ENCODE data around the gene RNGTT.

RNGTT gene

DNA sequence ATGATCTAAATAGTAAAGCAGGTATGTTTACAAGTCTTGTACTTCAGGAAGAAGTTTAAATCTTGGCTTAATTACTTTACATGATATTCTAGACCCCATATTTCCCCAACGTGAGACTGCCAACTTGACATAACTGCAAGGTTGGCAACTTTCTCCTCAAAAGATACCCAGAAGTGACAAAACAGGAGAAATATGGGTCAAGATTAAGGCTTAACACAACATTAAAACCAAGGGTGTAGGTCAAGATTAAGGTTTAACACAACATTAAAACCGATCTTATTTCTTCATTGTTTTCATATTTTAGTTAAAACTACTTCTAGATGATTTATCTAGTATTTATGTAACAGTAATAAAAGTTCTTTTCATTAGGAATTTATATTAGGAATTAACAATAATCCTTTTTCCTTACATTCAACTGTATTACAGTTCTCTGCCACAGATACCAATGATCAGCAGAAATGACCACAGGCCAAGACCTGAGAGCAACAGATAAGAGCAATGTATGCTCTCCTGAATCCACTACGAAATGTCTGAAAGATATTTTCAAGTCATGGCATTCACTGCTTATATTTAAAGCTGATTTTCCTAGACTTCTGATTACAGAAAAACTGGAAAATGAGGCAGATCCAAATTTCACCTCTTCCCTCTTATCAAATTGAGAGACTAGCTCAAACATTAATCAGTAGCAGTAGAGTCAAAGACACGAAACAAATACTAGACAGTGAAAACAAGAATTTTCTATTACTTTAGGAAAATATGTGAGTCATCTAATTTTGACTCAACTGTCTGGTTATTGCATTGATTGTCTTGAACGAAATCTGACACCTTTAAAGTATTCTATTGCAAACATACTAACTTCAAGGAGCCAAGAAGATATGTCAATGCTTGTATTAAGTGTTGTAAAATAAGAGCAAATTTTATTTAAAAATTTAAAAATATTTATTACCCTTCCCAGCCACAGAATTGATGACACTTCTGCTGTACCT is 72.3 kb downstream of the RNGTT start (continued):
- TF ChIP-seq ZNF654 (tag by site-specific recombination; IDR thresholded peaks at IDR 0.05; ENCODE audit: low read depth): no peak
- TF ChIP-seq ZNF140 (tag by site-specific recombination; IDR thresholded peaks at IDR 0.05): no peak
- TF ChIP-seq KLF7 (tag by site-specific recombination; IDR thresholded peaks at IDR 0.05; ENCODE audit: borderline replicate concordance): no peak
- TF ChIP-seq, protein P1, sequence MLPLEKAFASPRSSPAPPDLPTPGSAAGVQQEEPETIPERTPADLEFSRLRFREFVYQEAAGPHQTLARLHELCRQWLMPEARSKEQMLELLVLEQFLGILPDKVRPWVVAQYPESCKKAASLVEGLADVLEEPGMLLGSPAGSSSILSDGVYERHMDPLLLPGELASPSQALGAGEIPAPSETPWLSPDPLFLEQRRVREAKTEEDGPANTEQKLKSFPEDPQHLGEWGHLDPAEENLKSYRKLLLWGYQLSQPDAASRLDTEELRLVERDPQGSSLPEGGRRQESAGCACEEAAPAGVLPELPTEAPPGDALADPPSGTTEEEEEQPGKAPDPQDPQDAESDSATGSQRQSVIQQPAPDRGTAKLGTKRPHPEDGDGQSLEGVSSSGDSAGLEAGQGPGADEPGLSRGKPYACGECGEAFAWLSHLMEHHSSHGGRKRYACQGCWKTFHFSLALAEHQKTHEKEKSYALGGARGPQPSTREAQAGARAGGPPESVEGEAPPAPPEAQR (tag by site-specific recombination; IDR thresholded peaks at IDR 0.05): no peak
- TF ChIP-seq ZNF155 (tag by site-specific recombination; IDR thresholded peaks at IDR 0.05): no peak
- TF ChIP-seq ZNF175 (tag by site-specific recombination; IDR thresholded peaks at IDR 0.05): no peak
- TF ChIP-seq ZNF623 (tag by site-specific recombination; IDR thresholded peaks at IDR 0.05): no peak

DNA sequence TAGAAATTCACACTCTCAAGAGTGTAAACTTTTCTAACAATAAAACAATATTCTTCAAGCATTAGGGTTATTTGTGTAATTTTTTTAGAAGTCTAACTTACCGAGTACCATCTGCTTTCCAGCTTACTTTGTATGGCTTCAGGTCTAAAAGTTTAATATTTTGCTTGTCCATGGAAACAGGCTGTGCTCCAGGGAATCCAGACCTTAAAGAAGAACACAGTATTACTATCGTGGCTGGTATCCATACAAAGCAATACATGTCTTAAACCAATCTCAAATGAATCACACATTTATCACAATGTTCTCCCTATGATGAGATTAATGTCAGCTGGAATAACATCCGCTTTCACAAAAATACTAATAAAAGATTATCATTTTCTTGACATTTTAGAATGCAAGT is 73.0 kb downstream of the RNGTT start:
- ChIA-PET POLR2A (interaction anchor here (0.6 kb wide), 1 partner anchor 12 kb away, joined by 4 read pairs; no protein-coding TSS in a partner anchor), CTCF (interaction anchor here (0.6 to 2.1 kb wide), 5 partner anchors 10 to 317 kb away, joined by 3 to 9 read pairs (median 3); no protein-coding TSS in a partner anchor)
- H3K4me1 ChIP-seq (ENCODE audit: control insufficient read depth, insufficient read depth, low read length): 0 out of 2 replicates have a peak, but pooled peaks cover 2% of the 10 kb centered on the region
- no peak for TF ChIP-seq ZNF629 (tag by site-specific recombination; IDR thresholded peaks at IDR 0.05)
- no peak overlapping the region for H3K4me3 ChIP-seq (ENCODE audit: low read depth, low read length)
- H3K27ac ChIP-seq (ENCODE audit: extremely low read depth, low read depth, low read length): no peak overlapping the region
- no peaks in the 10 kb centered on the region for H3K9me3 ChIP-seq (ENCODE audit: control insufficient read depth, insufficient read depth, low read depth, low read length)
- peaks cover 15 to 16% of the 10 kb centered on the region in 2 experiments for H3K36me3 ChIP-seq (ENCODE audit: control insufficient read depth in 2 of 2, insufficient read depth in 1 of 2, low read length in 2 of 2)

DNA sequence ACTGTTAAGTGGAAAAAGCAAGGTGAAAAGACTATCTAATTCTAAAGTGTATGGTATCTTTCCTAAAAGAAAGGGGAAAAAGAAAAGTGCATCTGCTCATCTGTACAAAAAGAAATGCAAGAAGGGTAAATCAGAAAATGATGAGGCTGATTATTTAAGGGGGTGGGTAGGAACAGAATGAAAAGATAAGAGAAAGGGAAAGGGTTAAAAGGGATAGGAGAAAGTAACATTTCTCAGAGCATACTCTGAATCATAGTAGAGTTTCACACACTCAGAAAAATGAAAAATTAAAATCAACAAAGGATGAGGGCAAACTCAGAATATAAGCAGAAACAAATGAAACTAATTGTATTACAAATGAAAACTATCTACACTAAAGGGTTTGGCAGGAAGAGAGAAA is 79.1 kb downstream of the RNGTT start:
- POLR2A ChIA-PET: no interaction called here
- CTCF ChIA-PET: interaction anchor here (0.6 to 0.7 kb wide), 2 partner anchors 11 to 13 kb away, joined by 3 read pairs; no protein-coding TSS in a partner anchor
- H3K4me3 ChIP-seq (ENCODE audit: low read depth, low read length): no peak overlapping the region
- no peaks in the 10 kb centered on the region for H3K9me3 ChIP-seq (ENCODE audit: control insufficient read depth, insufficient read depth, low read depth, low read length)
- no peak for TF ChIP-seq ZNF416 (tag by site-specific recombination; IDR thresholded peaks at IDR 0.05)
- peak; percentile 93 for TF ChIP-seq PRDM1 (tag by site-specific recombination; IDR thresholded peaks at IDR 0.05)
- peaks cover 16 to 21% of the 10 kb centered on the region in 2 experiments for H3K36me3 ChIP-seq (ENCODE audit: control insufficient read depth in 2 of 2, insufficient read depth in 1 of 2, low read length in 2 of 2)
- H3K27ac ChIP-seq (ENCODE audit: extremely low read depth, low read depth, low read length): no peak overlapping the region
- H3K4me1 ChIP-seq (ENCODE audit: control insufficient read depth, insufficient read depth, low read length): no peaks in the 10 kb centered on the region

DNA sequence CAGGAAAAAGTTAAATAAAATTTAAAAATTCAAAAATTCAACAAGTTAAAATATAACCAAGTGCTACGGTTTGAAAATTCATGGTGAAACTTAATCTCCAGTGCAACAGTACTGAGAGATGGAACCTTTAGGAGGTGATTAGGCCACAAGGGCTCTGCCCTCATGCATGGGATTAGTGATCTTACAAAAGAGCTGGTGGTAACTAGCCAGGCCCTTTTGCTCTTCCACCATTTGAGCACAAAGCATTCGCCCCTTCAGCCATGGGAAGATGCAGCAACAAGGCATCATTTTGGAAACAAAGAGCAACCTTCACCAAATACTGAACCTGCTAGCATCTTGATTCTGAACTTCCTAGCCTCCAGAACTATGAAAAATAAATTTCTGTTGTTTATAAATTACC is 80.9 kb downstream of the RNGTT start:
- ChIA-PET POLR2A (no interaction called here), CTCF (interaction anchor here (0.6 to 1.8 kb wide), 6 partner anchors 11 to 1575 kb away, joined by 3 to 9 read pairs (median 4); no protein-coding TSS in a partner anchor)
- H3K36me3 ChIP-seq (ENCODE audit: control insufficient read depth in 2 of 2, insufficient read depth in 1 of 2, low read length in 2 of 2): peaks cover 11 to 17% of the 10 kb centered on the region in 2 experiments
- H3K4me3 ChIP-seq (ENCODE audit: low read depth, low read length): no peak overlapping the region
- no peak overlapping the region for H3K27ac ChIP-seq (ENCODE audit: extremely low read depth, low read depth, low read length)
- H3K9me3 ChIP-seq (ENCODE audit: control insufficient read depth, insufficient read depth, low read depth, low read length): no peaks in the 10 kb centered on the region
- H3K4me1 ChIP-seq (ENCODE audit: control insufficient read depth, insufficient read depth, low read length): no peaks in the 10 kb centered on the region
- TF ChIP-seq, protein P2, sequence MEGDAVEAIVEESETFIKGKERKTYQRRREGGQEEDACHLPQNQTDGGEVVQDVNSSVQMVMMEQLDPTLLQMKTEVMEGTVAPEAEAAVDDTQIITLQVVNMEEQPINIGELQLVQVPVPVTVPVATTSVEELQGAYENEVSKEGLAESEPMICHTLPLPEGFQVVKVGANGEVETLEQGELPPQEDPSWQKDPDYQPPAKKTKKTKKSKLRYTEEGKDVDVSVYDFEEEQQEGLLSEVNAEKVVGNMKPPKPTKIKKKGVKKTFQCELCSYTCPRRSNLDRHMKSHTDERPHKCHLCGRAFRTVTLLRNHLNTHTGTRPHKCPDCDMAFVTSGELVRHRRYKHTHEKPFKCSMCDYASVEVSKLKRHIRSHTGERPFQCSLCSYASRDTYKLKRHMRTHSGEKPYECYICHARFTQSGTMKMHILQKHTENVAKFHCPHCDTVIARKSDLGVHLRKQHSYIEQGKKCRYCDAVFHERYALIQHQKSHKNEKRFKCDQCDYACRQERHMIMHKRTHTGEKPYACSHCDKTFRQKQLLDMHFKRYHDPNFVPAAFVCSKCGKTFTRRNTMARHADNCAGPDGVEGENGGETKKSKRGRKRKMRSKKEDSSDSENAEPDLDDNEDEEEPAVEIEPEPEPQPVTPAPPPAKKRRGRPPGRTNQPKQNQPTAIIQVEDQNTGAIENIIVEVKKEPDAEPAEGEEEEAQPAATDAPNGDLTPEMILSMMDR (tag by site-specific recombination; IDR thresholded peaks at IDR 0.05): no peak
- TF ChIP-seq ZNF560 (tag by site-specific recombination; IDR thresholded peaks at IDR 0.05; ENCODE audit: borderline replicate concordance): no peak
- TF ChIP-seq KLF9 (tag by site-specific recombination; IDR thresholded peaks at IDR 0.05; ENCODE audit: low read depth): no peak
- TF ChIP-seq GLIS1 (tag by site-specific recombination; IDR thresholded peaks at IDR 0.05): no peak
- TF ChIP-seq, protein P3, sequence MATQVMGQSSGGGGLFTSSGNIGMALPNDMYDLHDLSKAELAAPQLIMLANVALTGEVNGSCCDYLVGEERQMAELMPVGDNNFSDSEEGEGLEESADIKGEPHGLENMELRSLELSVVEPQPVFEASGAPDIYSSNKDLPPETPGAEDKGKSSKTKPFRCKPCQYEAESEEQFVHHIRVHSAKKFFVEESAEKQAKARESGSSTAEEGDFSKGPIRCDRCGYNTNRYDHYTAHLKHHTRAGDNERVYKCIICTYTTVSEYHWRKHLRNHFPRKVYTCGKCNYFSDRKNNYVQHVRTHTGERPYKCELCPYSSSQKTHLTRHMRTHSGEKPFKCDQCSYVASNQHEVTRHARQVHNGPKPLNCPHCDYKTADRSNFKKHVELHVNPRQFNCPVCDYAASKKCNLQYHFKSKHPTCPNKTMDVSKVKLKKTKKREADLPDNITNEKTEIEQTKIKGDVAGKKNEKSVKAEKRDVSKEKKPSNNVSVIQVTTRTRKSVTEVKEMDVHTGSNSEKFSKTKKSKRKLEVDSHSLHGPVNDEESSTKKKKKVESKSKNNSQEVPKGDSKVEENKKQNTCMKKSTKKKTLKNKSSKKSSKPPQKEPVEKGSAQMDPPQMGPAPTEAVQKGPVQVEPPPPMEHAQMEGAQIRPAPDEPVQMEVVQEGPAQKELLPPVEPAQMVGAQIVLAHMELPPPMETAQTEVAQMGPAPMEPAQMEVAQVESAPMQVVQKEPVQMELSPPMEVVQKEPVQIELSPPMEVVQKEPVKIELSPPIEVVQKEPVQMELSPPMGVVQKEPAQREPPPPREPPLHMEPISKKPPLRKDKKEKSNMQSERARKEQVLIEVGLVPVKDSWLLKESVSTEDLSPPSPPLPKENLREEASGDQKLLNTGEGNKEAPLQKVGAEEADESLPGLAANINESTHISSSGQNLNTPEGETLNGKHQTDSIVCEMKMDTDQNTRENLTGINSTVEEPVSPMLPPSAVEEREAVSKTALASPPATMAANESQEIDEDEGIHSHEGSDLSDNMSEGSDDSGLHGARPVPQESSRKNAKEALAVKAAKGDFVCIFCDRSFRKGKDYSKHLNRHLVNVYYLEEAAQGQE (tag by site-specific recombination; IDR thresholded peaks at IDR 0.05): no peak
- no peak for TF ChIP-seq SP2 (tag by site-specific recombination; IDR thresholded peaks at IDR 0.05)
- TF ChIP-seq, protein P4, sequence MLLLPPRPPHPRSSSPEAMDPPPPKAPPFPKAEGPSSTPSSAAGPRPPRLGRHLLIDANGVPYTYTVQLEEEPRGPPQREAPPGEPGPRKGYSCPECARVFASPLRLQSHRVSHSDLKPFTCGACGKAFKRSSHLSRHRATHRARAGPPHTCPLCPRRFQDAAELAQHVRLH (tag by site-specific recombination; IDR thresholded peaks at IDR 0.05): no peak
- TF ChIP-seq, protein P5, sequence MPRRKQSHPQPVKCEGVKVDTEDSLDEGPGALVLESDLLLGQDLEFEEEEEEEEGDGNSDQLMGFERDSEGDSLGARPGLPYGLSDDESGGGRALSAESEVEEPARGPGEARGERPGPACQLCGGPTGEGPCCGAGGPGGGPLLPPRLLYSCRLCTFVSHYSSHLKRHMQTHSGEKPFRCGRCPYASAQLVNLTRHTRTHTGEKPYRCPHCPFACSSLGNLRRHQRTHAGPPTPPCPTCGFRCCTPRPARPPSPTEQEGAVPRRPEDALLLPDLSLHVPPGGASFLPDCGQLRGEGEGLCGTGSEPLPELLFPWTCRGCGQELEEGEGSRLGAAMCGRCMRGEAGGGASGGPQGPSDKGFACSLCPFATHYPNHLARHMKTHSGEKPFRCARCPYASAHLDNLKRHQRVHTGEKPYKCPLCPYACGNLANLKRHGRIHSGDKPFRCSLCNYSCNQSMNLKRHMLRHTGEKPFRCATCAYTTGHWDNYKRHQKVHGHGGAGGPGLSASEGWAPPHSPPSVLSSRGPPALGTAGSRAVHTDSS (tag by site-specific recombination; IDR thresholded peaks at IDR 0.05): no peak
- TF ChIP-seq ZNF701 (tag by site-specific recombination; IDR thresholded peaks at IDR 0.05): no peak
- TF ChIP-seq ZNF544 (tag by site-specific recombination; IDR thresholded peaks at IDR 0.05): no peak

Measured in HEK293 (cell line).